Liver (tissue), 3 donors: ENCODE data around the gene HSD17B3.

Experiments
- HNF4A ChIP-seq, 2 donors: conservative IDR thresholded peaks; 2 replicates each; pipeline ENCODE4 v1.6.1; 2016; ENCODE audit warnings: antibody characterized with exemption in 2 of 2, mild to moderate bottlenecking in 2 of 2
- TAF1 ChIP-seq: conservative IDR thresholded peaks from 2 replicates; pipeline ENCODE4 v1.6.1; 2016; ENCODE audit warnings: antibody characterized with exemption, mild to moderate bottlenecking
- TF ChIP-seq, protein P1 (sequence below): fragments of 150-350 bp; IDR thresholded peaks from 2 replicates; pipeline ENCODE4 v1.5.1; 2017; ENCODE audit warnings: improper control_type of control experiment, low read depth, low read length; ENCODE audit not compliant: missing input control
- donor health status: healthy.
- donor health status: healthy.

DNA sequence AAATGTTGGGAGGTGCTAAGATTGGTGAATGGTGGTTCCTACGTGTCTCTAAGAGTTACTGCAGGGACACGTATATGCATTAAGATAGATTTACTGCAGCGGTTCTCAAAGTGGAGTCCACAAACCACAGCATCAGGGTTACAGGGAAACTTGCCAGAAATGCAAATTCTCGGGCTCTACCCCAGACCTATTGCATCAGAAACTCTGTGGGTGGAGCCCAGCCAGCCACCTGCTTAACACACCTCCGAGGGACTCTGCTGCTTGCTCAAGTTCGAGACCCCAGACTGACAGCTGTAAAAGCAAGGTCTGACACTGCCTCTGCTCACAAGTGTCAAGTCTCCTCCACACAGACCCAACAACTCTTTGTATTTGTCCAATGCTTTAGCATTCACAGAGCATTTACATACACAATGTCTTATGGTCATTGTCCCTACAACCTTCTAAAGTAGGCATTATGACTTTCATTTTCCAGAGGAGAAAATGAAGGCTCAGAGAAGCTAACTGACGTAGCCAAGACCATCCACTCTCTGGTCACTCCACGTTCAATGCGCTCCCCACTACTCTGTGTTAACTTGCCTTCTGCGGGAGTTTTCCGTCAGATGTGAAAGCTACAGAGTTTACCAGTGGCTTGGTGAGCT, 48.8 kb downstream of the HSD17B3 start:
- TF ChIP-seq, protein P1, sequence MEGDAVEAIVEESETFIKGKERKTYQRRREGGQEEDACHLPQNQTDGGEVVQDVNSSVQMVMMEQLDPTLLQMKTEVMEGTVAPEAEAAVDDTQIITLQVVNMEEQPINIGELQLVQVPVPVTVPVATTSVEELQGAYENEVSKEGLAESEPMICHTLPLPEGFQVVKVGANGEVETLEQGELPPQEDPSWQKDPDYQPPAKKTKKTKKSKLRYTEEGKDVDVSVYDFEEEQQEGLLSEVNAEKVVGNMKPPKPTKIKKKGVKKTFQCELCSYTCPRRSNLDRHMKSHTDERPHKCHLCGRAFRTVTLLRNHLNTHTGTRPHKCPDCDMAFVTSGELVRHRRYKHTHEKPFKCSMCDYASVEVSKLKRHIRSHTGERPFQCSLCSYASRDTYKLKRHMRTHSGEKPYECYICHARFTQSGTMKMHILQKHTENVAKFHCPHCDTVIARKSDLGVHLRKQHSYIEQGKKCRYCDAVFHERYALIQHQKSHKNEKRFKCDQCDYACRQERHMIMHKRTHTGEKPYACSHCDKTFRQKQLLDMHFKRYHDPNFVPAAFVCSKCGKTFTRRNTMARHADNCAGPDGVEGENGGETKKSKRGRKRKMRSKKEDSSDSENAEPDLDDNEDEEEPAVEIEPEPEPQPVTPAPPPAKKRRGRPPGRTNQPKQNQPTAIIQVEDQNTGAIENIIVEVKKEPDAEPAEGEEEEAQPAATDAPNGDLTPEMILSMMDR, result no peak
- TF ChIP-seq TAF1 (no peak), HNF4A (conservative IDR thresholded peaks at IDR 0.05) (no peak)
